HepG2 (cell line): ENCODE measurements around the gene ZFX. TPM values are rescaled to one million over a fixed set of nuclear protein-coding genes. Genes with fewer than 3 reads are reported as not detected.

Experiments used
- CEBPG ChIP-seq: IDR thresholded peaks from 2 replicates; pipeline ENCODE4 v1.6.1; 2016
- CSRNP1 ChIP-seq: sonication (generic); formaldehyde crosslinking; IDR thresholded peaks from 2 replicates; pipeline ENCODE4 v1.8.1; 2023; ENCODE audit warnings: mild to moderate bottlenecking, missing genetic modification reagents
- ETS1 ChIP-seq: sonication (generic); formaldehyde crosslinking; IDR thresholded peaks from 2 replicates; pipeline ENCODE4 v1.4.0; 2020; ENCODE audit warnings: missing genetic modification reagents
- FIP1L1 ChIP-seq: fragments of 200-400 bp; formaldehyde crosslinking; IDR thresholded peaks from 2 replicates; pipeline ENCODE4 v1.6.1; 2018; ENCODE audit warnings: low read depth, mild to moderate bottlenecking, low read length, moderate library complexity, borderline replicate concordance; ENCODE audit not compliant: insufficient read depth
- JUNB ChIP-seq: sonication (generic); formaldehyde crosslinking; IDR thresholded peaks from 2 replicates; pipeline ENCODE4 v1.8.0; 2022; ENCODE audit warnings: missing genetic modification reagents, mild to moderate bottlenecking, borderline replicate concordance
- KAT8 ChIP-seq: IDR thresholded peaks from 2 replicates; pipeline ENCODE4 v1.6.1; 2016; ENCODE audit warnings: missing genetic modification reagents, missing compliant biosample characterization
- NFRKB ChIP-seq: fragments of 450-650 bp; IDR thresholded peaks from 2 replicates; pipeline ENCODE4 v1.6.1; 2017
- SRY ChIP-seq: sonication (generic); formaldehyde crosslinking; IDR thresholded peaks from 2 replicates; pipeline ENCODE4 v1.8.0; 2022; ENCODE audit warnings: mild to moderate bottlenecking, missing genetic modification reagents
- TCF7L2 ChIP-seq: IDR thresholded peaks from 2 replicates; pipeline ENCODE4 v1.6.1; 2011; ENCODE audit warnings: mild to moderate bottlenecking, low read depth, low read length, moderate library complexity
- THRA ChIP-seq: sonication (generic); formaldehyde crosslinking; IDR thresholded peaks from 2 replicates; pipeline ENCODE4 v1.4.0; 2020; ENCODE audit warnings: missing genetic modification reagents, borderline replicate concordance
- ZNF253 ChIP-seq: sonication (generic); formaldehyde crosslinking; IDR thresholded peaks from 2 replicates; pipeline ENCODE4 v1.8.0; 2022; ENCODE audit warnings: mild to moderate bottlenecking, missing genetic modification reagents, borderline replicate concordance
- polyA plus RNA-seq, 8 experiments: library from polyadenylated mRNA; depleted of rRNA in 3 of 8; stranded (reverse) in 7 of 8; unstranded in 1 of 8; fragments of >200 nt; fragmentation: Illumina TruSeq in 4 of 8; extraction: Trizol in 4 of 8; gene quantifications; 2 replicates each; pipeline versions ENCODE4 v1.2.1 to v1.2.3, GENCODE V29; 2011 to 2016; ENCODE audit warnings: low read depth in 4 of 8, missing spikeins in 1 of 8, mixed read lengths in 1 of 8; ENCODE audit not compliant: insufficient read depth in 1 of 8
- total RNA-seq, 5 experiments: library from RNA; depleted of rRNA; stranded (reverse); fragments of >200 nt; fragmentation: Illumina TruSeq; extraction: Trizol; gene quantifications; 2 replicates each; pipeline ENCODE4 v1.2.3, GENCODE V29; 2016; ENCODE audit warnings: low read depth in 1 of 5

Gene ZFX
- total and polyA plus RNA-seq, 2 of the 13 experiments (the other 11 are each of a cell fraction or from before 2014, with no cell fraction given) = 13.8 to 37.3 TPM

DNA sequence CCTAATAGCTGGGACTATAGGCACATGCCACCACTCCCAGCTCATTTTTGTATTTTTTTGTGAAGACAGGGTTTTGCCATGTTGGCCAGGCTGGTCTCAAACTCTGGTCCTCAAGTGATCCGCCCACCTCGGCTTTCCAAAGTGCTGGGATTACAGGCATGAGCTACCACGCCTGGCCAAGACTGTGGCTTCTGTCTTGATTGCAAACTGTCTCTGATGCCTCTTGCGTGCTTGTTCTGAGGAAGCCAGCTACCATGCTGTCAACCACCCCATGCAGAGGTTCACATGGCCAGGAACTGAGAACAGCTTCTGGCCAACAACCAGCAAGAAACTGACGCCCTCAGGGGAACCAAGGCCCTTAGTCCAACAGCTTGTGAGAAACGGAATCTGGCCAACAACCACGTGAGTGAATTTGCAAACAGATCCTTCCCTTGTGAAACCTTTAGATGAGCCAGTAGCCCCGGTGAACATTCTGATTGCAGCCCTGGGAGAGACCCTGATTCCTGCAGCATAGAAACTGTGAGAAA lies 93.2 kb downstream of the ZFX start (continued):
- TF ChIP-seq CEBPG (CRISPR knock-in tag) (no peak), NFRKB (no peak), KAT8 (CRISPR knock-in tag) (no peak), ZNF253 (CRISPR knock-in tag) (no peak), TCF7L2 (no peak), JUNB (CRISPR knock-in tag) (no peak), SRY (CRISPR knock-in tag) (no peak), THRA (CRISPR knock-in tag) (no peak), CSRNP1 (CRISPR knock-in tag) (no peak), FIP1L1 (no peak), ETS1 (CRISPR knock-in tag) (no peak)
